ENCODE measurements around the gene KRT79.

KRT79 gene

GRCh38 chr12:52832985-52833905 lies 866 bp downstream of the KRT79 start:
- no peak for DNase-seq

GRCh38 chr12:52832451-52832850 lies 1.7 kb downstream of the KRT79 start:
- no peak for DNase-seq

GRCh38 chr12:52831251-52831650 lies 2.9 kb downstream of the KRT79 start:
- DNase-seq, result no peak

DNA sequence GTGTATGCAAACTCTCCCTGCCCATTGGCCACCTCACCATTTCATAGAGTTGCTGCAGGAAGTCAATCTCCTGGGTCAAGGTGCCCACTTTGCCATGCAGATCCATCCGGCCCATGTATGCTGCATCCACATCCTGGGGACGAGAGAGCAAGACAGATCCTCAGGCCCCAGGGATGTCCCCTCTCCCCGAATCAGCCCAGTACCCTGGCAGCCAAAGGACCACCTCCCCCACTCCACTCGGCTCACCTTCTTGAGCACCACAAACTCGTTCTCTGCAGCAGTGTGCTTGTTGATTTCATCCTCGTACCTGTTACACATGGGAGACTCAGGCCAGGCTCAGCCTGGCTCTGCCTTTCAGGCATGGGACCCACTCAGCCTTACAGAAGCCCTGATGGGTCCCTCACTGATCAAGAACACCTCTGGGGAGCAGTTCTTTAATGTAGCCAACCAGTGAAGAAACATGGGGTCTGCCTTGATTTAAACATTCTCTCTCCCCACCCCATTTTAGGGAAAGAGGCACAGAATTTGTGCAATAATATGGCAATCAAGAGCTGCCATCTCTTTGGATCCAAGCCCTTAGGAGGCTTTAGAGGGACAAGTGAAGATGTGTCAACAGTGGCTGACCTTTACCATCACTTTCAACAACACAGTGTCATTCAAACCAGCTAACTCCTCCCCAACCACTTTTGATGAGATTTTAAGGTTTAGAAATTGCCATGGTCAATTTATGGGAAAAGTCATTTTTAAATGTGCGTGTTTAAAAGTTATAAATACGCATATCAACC lies 3.9 kb downstream of the KRT79 start:
- DNase-seq, result no peak

DNA sequence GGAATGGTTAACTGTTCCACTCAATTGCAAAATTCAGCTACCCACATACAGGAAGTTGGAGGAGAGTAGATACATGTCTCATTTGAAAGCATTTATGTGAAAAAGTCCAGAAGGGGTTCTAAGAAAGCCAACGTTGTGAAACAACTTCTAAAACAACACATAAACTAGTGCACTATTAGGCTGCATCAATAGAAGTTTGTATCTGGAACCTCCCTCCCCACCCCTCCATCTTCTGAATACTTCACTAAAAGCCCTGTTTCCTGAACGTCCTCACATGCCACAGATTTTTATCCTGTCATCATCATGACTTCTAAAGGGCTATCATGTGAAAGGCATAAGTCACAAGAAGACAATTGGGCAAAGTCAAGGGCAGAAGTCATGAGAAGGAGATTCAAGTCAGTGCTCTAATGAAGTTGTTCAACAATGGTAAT lies 5.5 kb downstream of the KRT79 start:
- DNase-seq, result no peak

DNA sequence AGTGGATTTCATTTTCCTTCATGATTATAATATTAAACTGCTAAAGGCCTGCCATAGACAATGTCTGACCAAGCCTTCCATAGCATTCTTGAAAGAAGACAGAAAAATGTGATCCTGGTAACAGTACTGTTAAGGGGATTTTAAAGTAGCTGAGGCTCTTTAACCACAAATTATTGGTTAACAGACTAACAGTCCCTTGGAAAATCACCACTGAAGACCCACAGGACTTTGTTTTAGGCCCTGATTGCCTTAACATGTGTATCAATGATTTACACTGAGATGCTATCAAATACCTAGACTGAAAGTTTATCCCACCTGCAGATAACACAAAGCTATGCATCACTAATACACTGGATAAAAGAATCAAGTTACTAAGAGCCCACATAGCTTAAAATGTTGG lies 6.0 kb downstream of the KRT79 start:
- no peak for DNase-seq

DNA sequence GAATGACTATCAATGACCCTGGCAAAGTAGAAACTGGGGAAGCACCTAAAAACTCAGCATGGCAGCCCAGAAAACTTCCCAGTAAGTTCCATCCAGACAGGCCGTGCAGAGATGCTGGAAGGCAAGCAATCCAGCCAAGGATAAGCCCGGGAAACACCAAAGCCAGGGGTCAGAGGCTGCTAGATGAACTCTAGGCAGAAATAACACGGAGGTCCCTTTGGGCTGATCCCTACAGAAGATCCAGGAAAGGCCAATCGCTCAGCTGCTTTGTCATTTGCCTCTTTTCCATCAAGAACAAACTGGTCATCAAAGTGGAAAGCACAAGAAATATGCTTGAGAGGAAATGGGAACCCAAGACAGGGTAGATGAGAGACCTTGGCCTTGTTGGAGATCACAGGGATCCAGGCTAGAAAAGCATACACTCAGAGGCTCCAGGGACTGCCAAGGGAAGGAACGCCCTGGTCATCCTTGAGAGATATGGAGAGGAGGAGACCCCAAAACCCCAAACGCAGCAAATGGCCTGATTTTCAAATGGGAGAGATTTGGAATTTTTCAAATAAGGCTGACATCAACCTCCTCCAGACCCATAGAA lies 6.5 kb downstream of the KRT79 start:
- DNase-seq, result no peak

DNA sequence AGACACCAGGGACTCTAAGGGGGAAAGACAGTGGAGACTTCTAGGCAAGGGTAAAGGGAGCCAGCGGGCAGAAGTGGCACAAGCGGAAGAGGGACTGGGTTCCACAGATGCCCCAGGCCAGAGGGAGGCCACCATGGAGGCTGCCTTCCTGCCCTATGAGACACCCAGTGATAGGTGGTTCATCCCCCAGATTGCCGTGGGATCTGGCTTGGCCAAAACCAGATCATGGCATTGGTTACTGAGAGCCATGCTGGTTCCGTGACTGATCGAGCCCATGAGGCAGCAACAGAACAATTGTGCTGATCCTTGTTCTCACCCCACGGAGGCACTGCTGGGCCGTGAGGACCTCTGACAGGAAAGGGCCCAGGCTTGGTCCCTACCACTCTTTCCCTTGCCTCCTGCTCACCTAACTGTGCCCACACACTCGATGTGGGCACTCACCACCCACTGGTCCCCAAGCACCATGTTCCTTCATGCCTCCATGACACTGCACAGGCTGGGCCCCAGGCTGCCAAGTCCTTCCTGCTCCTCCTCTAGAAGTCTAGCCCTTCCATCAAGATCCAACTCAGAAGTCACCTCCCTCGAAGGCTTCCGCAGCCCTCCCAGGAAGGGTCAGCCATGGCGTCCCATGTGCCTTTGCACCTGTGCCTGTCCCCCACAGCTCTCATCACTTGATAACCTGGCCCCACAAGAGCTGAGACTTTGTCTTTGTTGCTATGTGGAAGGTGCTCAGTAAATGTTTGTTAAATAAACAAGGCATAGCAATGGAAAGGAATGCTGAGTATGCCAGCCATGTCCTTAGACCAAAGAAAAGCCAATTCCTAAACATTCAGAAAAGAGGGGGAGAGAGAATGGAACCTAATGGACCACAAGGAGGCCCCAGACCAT lies 7.3 kb downstream of the KRT79 start:
- no peak for DNase-seq

GRCh38 chr12:52825961-52826360 lies 8.2 kb downstream of the KRT79 start:
- DNase-seq, result no peak

GRCh38 chr12:52824741-52825410 lies 9.2 kb downstream of the KRT79 start:
- DNase-seq, result no peak

- DNase-seq, result no peak
These were observed 10.2 kb downstream of the KRT79 start for GRCh38 chr12:52823761-52824450.

DNA sequence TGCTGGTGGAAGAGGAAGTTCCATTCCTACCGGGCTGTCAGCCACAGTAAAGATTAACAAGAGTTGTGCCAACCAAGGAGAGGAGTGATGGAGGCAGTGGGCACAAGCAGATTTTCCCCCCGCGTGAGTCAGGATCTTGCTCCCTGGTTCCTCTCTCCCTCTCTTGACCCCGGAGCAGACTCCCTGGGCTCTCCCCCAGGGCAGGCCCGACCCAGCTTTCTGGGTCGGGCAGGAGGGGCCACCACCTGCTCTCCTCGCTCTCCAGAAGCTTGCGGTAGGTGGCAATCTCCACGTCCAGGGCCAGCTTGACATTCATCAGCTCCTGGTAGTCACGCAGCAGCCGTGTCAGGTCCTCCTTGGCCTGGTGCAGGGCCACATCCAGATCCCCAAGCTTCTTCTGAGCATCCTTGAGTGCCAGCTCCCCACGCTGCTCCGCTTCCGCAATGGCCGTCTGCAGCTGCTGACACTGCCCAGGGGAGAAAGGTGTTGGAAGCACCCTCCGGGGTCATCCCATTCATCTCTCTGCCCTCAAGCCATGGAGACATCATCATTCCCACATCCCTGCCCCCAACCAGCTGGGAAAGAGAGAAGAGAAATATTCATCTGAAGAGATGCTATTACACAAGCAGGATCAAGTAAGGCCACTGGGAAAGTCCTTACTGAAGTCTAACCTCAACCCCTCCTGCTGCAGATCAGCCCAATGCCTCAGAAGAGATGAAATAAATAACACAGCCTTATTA lies 11.2 kb downstream of the KRT79 start:
- DNase-seq, result no peak

DNA sequence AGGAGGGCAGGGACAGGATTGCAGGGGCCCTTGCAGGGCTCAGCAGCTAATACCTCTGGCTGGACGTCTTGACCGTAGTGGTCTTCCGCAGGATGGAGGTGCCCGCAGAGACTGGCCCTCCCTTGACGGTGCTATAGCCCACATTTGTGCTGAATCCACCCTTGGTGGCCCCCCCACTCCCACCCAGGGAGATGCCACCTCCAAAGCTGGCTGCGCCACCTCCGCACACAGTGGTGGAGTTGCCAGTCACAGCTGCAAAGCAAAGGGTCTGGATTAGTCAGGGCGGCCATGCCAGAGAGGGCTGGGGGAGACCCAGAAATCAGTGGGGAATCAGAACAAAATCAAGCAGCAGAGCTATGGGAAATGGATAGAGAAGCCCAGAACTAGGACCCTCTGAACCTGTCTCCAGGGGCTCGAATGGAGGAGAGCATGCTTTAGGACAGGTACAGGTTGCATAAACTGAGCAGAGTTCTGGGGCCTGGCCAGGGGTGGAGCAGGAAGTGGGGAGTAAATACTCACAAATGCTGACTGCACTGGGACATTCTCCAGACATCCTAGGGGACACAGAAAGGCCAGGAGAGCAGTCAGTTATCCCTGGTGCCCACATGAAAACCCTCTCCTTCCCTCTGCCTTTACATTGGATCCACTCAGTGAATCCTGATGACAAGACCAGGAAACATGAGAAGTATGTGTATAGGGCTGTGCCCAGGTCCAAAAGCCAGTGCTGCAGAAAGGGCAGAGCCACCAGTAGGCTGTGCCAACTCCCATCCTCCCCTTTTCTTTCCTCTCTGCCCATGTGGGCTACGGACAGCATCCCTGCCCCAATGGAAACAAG lies 12.1 kb downstream of the KRT79 start:
- DNase-seq, result no peak

- DNase-seq, result no peak
These were observed 12.9 kb downstream of the KRT79 start for GRCh38 chr12:52821071-52821730.

DNA sequence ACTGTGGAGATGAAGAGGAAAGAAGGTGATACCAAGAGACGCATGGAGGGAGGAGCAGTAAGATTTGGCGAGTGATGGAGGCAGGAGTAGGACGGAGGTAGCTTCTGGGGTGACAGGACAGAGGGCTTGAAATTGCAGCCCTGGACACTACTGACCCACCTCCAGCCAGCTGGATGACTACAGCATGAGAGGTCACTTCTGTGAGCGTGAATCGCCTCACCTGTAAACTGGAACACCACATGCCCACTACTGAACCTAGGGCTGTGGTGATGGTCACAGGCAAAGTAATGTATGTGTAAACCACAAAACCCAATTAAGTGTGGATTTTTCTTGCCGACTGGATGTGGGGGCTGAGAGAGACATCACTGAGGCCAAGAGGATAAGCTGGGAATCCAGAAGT lies 13.6 kb downstream of the KRT79 start:
- DNase-seq, result no peak

- no peak for DNase-seq
These were observed 14.2 kb downstream of the KRT79 start for GRCh38 chr12:52819731-52820510.

DNA sequence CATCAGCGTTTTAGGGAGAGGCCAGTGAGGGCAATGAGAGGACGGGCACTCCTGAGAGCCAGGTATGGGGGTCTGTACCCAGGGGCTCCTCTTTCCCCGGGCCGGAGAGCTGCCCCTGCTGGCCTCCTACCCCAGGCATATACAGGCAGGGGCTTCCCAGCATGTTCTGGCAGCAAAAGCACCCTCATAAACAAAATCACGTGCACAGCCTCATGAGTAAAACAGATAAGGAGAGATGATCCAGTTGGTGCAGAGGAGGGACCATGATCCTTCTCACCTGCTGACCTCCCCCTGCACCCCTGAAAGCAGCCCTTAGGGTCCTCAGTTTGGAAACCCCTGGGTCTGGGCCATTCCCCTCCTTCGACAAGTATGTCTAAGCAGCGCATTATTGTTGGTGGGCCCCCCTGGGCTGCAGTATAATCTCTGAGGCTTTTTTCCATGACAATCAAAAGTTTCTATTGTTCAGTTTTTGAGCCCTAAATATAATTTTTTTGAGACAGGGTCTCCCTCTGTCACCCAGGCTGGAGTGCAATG lies 15.2 kb downstream of the KRT79 start:
- no peak for DNase-seq

GRCh38 chr12:52818388-52818787 lies 15.7 kb downstream of the KRT79 start:
- no peak for DNase-seq
